ENCODE measurements around the gene TMEM218. TPM values are rescaled to one million over a fixed set of nuclear protein-coding genes. Genes with fewer than 3 reads are reported as not detected.

Gene TMEM218
- total and polyA plus RNA-seq, 12 donors: 19.3 to 42.3 (median 25.8) TPM

DNA sequence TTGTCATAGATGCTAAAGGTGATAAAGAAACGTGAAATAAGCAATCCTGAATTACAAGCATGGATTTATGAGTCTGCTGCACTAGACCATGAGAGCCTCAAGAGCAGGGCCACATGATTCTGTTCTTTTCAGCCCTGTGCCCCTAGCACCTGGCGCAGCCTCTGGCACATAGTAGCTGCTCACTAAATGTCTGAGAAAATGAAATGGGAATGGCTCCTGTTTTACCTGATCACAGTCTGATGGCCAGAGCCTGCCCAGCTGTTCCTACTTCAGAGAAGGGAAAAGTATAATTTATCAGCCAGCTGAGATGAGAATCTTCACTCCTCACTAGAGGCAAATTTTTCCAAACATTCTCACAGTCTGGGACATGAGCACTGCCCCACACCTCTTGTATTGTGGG, 42.4 kb upstream of the TMEM218 start:
- H3K27ac ChIP-seq: no peak overlapping the region
- H3K27me3 ChIP-seq: no peaks in the 10 kb centered on the region
- 79 to 85% (median 83%) methylated on average over 2 of the region's 2 CpGs for WGBS, 4 donors
- H3K9me3 ChIP-seq (replicated peaks in 1 of 3): no peaks in the 10 kb centered on the region
- intact Hi-C loops (cut with DNase I): no loop called here
- H3K36me3 ChIP-seq (replicated peaks in 1 of 2): no peaks in the 10 kb centered on the region
- no peak for DNase-seq
- H3K4me3 ChIP-seq: no peak overlapping the region
- no peak for TF ChIP-seq CTCF (IDR thresholded peaks at IDR 0.05)
- no peak for TF ChIP-seq POLR2A (IDR thresholded peaks at IDR 0.05)
- no peaks in the 10 kb centered on the region for H3K4me1 ChIP-seq (replicated peaks in 1 of 2)

DNA sequence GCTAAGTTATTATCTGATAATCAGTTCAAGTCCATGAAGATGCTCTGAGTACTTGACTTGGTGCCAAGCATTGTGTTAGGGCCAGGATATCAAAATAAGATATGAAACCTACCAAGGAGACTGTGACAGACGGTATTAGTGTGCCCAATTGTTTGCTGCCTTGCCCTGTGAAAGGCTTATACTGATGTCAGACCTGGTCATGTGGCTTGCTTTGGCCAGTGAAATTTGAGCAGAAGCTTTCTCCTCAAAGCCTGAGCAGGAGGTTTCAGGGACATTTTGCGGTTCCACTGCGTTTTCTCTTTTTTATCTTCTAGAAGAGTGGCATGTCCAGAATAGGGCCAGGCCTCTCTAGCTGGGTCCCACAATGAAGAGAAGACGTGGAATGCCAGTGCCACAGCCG, 37.3 kb upstream of the TMEM218 start:
- Histone ChIP-seq H3K4me1 (replicated peaks in 1 of 2) (no peaks in the 10 kb centered on the region), H3K9me3 (replicated peaks in 1 of 3) (no peaks in the 10 kb centered on the region), H3K4me3 (no peak overlapping the region), H3K27me3 (no peaks in the 10 kb centered on the region), H3K36me3 (replicated peaks in 1 of 2) (no peaks in the 10 kb centered on the region), H3K27ac (no peak overlapping the region)
- intact Hi-C loops (cut with DNase I): loop anchor here in 1 of 2 donors (10.0 kb wide), 1 partner anchor 194 kb away; the partner anchor contains the start of gene CCDC15
- 74 to 79% (median 76%) methylated on average over 5 of the region's 5 CpGs for WGBS, 4 donors
- no peak for TF ChIP-seq CTCF (IDR thresholded peaks at IDR 0.05)
- TF ChIP-seq POLR2A (IDR thresholded peaks at IDR 0.05): no peak
- no peak for DNase-seq

GRCh38 chr11:125148011-125148410, 36.6 kb upstream of the TMEM218 start:
- Histone ChIP-seq H3K36me3 (replicated peaks in 1 of 2) (no peaks in the 10 kb centered on the region), H3K9me3 (replicated peaks in 1 of 3) (no peaks in the 10 kb centered on the region), H3K27me3 (no peaks in the 10 kb centered on the region), H3K4me3 (no peak overlapping the region), H3K27ac (no peak overlapping the region), H3K4me1 (replicated peaks in 1 of 2) (no peaks in the 10 kb centered on the region)
- intact Hi-C loops (cut with DNase I): loop anchor here in 1 of 2 donors (10.0 kb wide), 1 partner anchor 193 kb away; the partner anchor contains the start of gene CCDC15
- TF ChIP-seq CTCF (IDR thresholded peaks at IDR 0.05) (no peak), POLR2A (IDR thresholded peaks at IDR 0.05) (no peak)
- DNase-seq: no peak

GRCh38 chr11:125147280-125147679, 35.9 kb upstream of the TMEM218 start:
- peak in 1 of 7 donors; percentile 34 for DNase-seq
- TF ChIP-seq CTCF (IDR thresholded peaks at IDR 0.05) (no peak), POLR2A (IDR thresholded peaks at IDR 0.05) (no peak)

More at GRCh38 chr11:125147280-125147679, 35.9 kb upstream of the TMEM218 start:
- Histone ChIP-seq H3K4me3 (no peak overlapping the region), H3K4me1 (replicated peaks in 1 of 2) (no peaks in the 10 kb centered on the region), H3K9me3 (replicated peaks in 1 of 3) (no peaks in the 10 kb centered on the region), H3K36me3 (replicated peaks in 1 of 2) (no peaks in the 10 kb centered on the region), H3K27ac (no peak overlapping the region), H3K27me3 (no peaks in the 10 kb centered on the region)
- intact Hi-C loops (cut with DNase I): loop anchor here in 1 of 2 donors (10.0 kb wide), 1 partner anchor 192 kb away; the partner anchor contains the start of gene CCDC15
- 80 to 88% (median 86%) methylated on average over 6 of the region's 6 CpGs for WGBS, 4 donors

Data from adrenal gland (tissue), 12 donors.